GM18870 (cell line): ENCODE results near the gene OSBPL2.

ENCODE experiments used
- ATAC-seq: cut with Tn5 transposase; IDR thresholded peaks from one replicate; pipeline ENCODE4 v1.9.1; 2021; ENCODE audit warnings: moderate library complexity; ENCODE audit not compliant: unreplicated experiment

The OSBPL2 gene

GRCh38 chr20:62248890-62249560, 10.7 kb downstream of the OSBPL2 start:
- ATAC-seq, result no peak

- ATAC-seq, result no peak
Observed at GRCh38 chr20:62252342-62252966, 14.1 kb downstream of the OSBPL2 start.

GRCh38 chr20:62253398-62253797, 15.1 kb downstream of the OSBPL2 start:
- no peak for ATAC-seq

GRCh38 chr20:62254021-62254724, 15.9 kb downstream of the OSBPL2 start:
- no peak for ATAC-seq

GRCh38 chr20:62255976-62256375, 17.7 kb downstream of the OSBPL2 start:
- ATAC-seq, result no peak

- no peak for ATAC-seq
Observed at GRCh38 chr20:62258499-62259293, 20.4 kb downstream of the OSBPL2 start.

- ATAC-seq, result no peak
Observed at GRCh38 chr20:62259294-62259565, 20.9 kb downstream of the OSBPL2 start.

- ATAC-seq, result no peak
Observed at GRCh38 chr20:62262064-62262463, 23.7 kb downstream of the OSBPL2 start.

GRCh38 chr20:62263396-62263795, 25.1 kb downstream of the OSBPL2 start:
- ATAC-seq, result no peak

- ATAC-seq, result no peak
Observed at GRCh38 chr20:62265365-62265764, 27.0 kb downstream of the OSBPL2 start.

GRCh38 chr20:62266340-62266739, 28.0 kb downstream of the OSBPL2 start:
- ATAC-seq, result no peak

- ATAC-seq, result no peak
Observed at GRCh38 chr20:62266851-62267250, 28.5 kb downstream of the OSBPL2 start.

- no peak for ATAC-seq
Observed at GRCh38 chr20:62267543-62267942, 29.2 kb downstream of the OSBPL2 start.

GRCh38 chr20:62268228-62268900, 30.0 kb downstream of the OSBPL2 start:
- no peak for ATAC-seq

GRCh38 chr20:62269378-62269777, 31.1 kb downstream of the OSBPL2 start:
- ATAC-seq, result no peak

- ATAC-seq, result no peak
Observed at GRCh38 chr20:62269871-62270270, 31.6 kb downstream of the OSBPL2 start.

- no peak for ATAC-seq
Observed at GRCh38 chr20:62272200-62272599, 33.9 kb downstream of the OSBPL2 start.

- no peak for ATAC-seq
Observed at GRCh38 chr20:62273416-62273815, 35.1 kb downstream of the OSBPL2 start.

GRCh38 chr20:62274332-62274950, 36.1 kb downstream of the OSBPL2 start:
- ATAC-seq, result no peak

- no peak for ATAC-seq
Observed at GRCh38 chr20:62275219-62275618, 36.9 kb downstream of the OSBPL2 start.

- ATAC-seq, result no peak
Observed at GRCh38 chr20:62276439-62276838, 38.1 kb downstream of the OSBPL2 start.
